Germinal center (tissue), 1 donor: ENCODE measurements around the gene CSHL1.
A peak's percentile ranks its signal among the peaks of the same experiment; 100 is the strongest.
"Not testable (repeated sequence)": the region's sequence is repeated elsewhere in the genome, so short reads cannot be mapped to it uniquely, and the experiment has no call there.

Experiments used
- DNase-seq: peaks from one replicate; pipeline ENCODE4 v3.0.0; 2012; ENCODE audit warnings: mixed read lengths, low spot score

CSHL1 gene

GRCh38 chr17:63918789-63919305 lies 7.8 kb upstream of the CSHL1 start, which contains the start of gene GH1:
GH1 (minus strand) TSS chr17:63918839; CDS start chr17:63918776, 63 bp downstream.
- DNase-seq = not testable (repeated sequence)

- no peak for DNase-seq
Measured at GRCh38 chr17:63918305-63918704, 7.2 kb upstream of the CSHL1 start.

GRCh38 chr17:63917646-63918045 lies 6.6 kb upstream of the CSHL1 start:
- DNase-seq = no peak

- not testable (repeated sequence) for DNase-seq
Measured at GRCh38 chr17:63917206-63917605, 6.1 kb upstream of the CSHL1 start.

GRCh38 chr17:63916566-63917185 lies 5.6 kb upstream of the CSHL1 start:
- DNase-seq = no peak

- DNase-seq = not testable (repeated sequence)
Measured at GRCh38 chr17:63915753-63916152, 4.7 kb upstream of the CSHL1 start.

GRCh38 chr17:63914471-63914870 lies 3.4 kb upstream of the CSHL1 start:
- no peak for DNase-seq

- peak; percentile 70 for DNase-seq
Measured at GRCh38 chr17:63911657-63912100, 621 bp upstream of the CSHL1 start.

- DNase-seq = no peak
Measured at GRCh38 chr17:63910096-63910495, 962 bp downstream of the CSHL1 start.

- not testable (repeated sequence) for DNase-seq
Measured at GRCh38 chr17:63909586-63909985, 1.5 kb downstream of the CSHL1 start.

- not testable (repeated sequence) for DNase-seq
Measured at GRCh38 chr17:63907161-63907778, 3.8 kb downstream of the CSHL1 start.

GRCh38 chr17:63904796-63905195 lies 6.3 kb downstream of the CSHL1 start:
- not testable (repeated sequence) for DNase-seq

GRCh38 chr17:63903787-63904201 lies 7.3 kb downstream of the CSHL1 start:
- DNase-seq = not testable (repeated sequence)

GRCh38 chr17:63901971-63902370 lies 9.1 kb downstream of the CSHL1 start:
- DNase-seq = not testable (repeated sequence)

GRCh38 chr17:63898899-63899798 lies 11.9 kb downstream of the CSHL1 start:
- DNase-seq = not testable (repeated sequence)

GRCh38 chr17:63896524-63897354 lies 14.3 kb downstream of the CSHL1 start, which contains the start of gene CSH1:
CSH1 (minus strand) TSS chr17:63896574; CDS start chr17:63896511, 63 bp downstream.
- not testable (repeated sequence) for DNase-seq

- DNase-seq = not testable (repeated sequence)
Measured at GRCh38 chr17:63894821-63895220, 16.2 kb downstream of the CSHL1 start.

- not testable (repeated sequence) for DNase-seq
Measured at GRCh38 chr17:63894021-63894420, 17.0 kb downstream of the CSHL1 start.

- not testable (repeated sequence) for DNase-seq
Measured at GRCh38 chr17:63892316-63893037, 18.6 kb downstream of the CSHL1 start.
